K562 (cell line): ENCODE data around the gene ZNF541. TPM values are rescaled to one million over a fixed set of nuclear protein-coding genes. Genes with fewer than 3 reads are reported as not detected.
A peak's percentile ranks its signal among the peaks of the same experiment; 100 is the strongest.

ENCODE experiments used
- ATF1 ChIP-seq, 2 experiments: fragments of 450-650 bp in 1 of 2; IDR thresholded peaks; 2 replicates each; pipeline ENCODE4 v1.6.1; 2016; ENCODE audit warnings: missing compliant biosample characterization in 1 of 2, missing genetic modification characterization in 1 of 2
- C11orf30 ChIP-seq: fragments of 450-650 bp; IDR thresholded peaks from 2 replicates; pipeline ENCODE4 v1.6.1; 2016; ENCODE audit warnings: low read depth, mild to moderate bottlenecking
- CCNT2 ChIP-seq: IDR thresholded peaks from 2 replicates; pipeline ENCODE4 v1.6.1; 2011; ENCODE audit warnings: borderline replicate concordance, low read depth, mild to moderate bottlenecking, moderate library complexity, mixed read lengths, low read length; ENCODE audit not compliant: insufficient read length; ENCODE audit errors: extremely low read depth
- CREM ChIP-seq: IDR thresholded peaks from 2 replicates; pipeline ENCODE4 v1.6.1; 2014; ENCODE audit warnings: antibody characterized with exemption, low read depth
- DPF2 ChIP-seq: fragments of 450-650 bp; IDR thresholded peaks from 2 replicates; pipeline ENCODE4 v1.6.1; 2016
- ETV1 ChIP-seq: fragments of 450-650 bp; conservative IDR thresholded peaks from 2 replicates; pipeline ENCODE4 v1.6.1; 2016; ENCODE audit warnings: missing genetic modification characterization, control low read depth, low read depth, missing compliant biosample characterization
- HDAC1 ChIP-seq, 2 experiments: fragments of 450-650 bp; IDR thresholded peaks; 2 replicates each; pipeline ENCODE4 v1.6.1; 2016 to 2017; ENCODE audit warnings: inconsistent platforms in 1 of 2, mild to moderate bottlenecking in 1 of 2, moderate library complexity in 1 of 2
- PKNOX1 ChIP-seq: fragments of 450-650 bp; IDR thresholded peaks from 2 replicates; pipeline ENCODE4 v1.6.1; 2016
- PTBP1 ChIP-seq: fragments of 200-400 bp; formaldehyde crosslinking; IDR thresholded peaks from 2 replicates; pipeline ENCODE4 v1.6.1; 2017; ENCODE audit warnings: low read depth, low read length
- RBBP5 ChIP-seq: fragments of 200-600 bp; sonication (generic); IDR thresholded peaks from 2 replicates; pipeline ENCODE4 v1.6.1; 2012; ENCODE audit warnings: borderline replicate concordance, mild to moderate bottlenecking, low read length, control low read depth, inconsistent platforms; ENCODE audit not compliant: insufficient read depth, poor library complexity, severe bottlenecking
- SIN3A ChIP-seq, 2 experiments: fragments of 150-350 bp in 1 of 2; IDR thresholded peaks; 2 replicates each; pipeline ENCODE4 v1.6.1; 2011 to 2016; ENCODE audit warnings: borderline replicate concordance in 2 of 2, low read depth in 2 of 2, low read length in 2 of 2, mild to moderate bottlenecking in 2 of 2, moderate library complexity in 2 of 2; ENCODE audit not compliant: control insufficient read depth in 1 of 2
- SLC30A9 ChIP-seq: fragments of 250-450 bp; sonication (Bioruptor Pico); IDR thresholded peaks from 2 replicates; pipeline ENCODE4 v1.8.0; 2022; ENCODE audit warnings: mild to moderate bottlenecking, moderate library complexity
- SMARCA4 ChIP-seq: fragments of 450-650 bp; IDR thresholded peaks from 2 replicates; pipeline ENCODE4 v1.6.1; 2016
- ZNF143 ChIP-seq: sonication (generic); formaldehyde crosslinking; IDR thresholded peaks from 2 replicates; pipeline ENCODE4 v1.9.0; 2022; ENCODE audit warnings: mild to moderate bottlenecking, missing genetic modification reagents
- ZNF239 ChIP-seq: fragments of 250-450 bp; sonication (Bioruptor Pico); IDR thresholded peaks from 2 replicates; pipeline ENCODE4 v1.4.0; 2020; ENCODE audit warnings: mild to moderate bottlenecking
- ZNF263 ChIP-seq: sonication (generic); formaldehyde crosslinking; IDR thresholded peaks from 2 replicates; pipeline ENCODE4 v1.8.0; 2022; ENCODE audit warnings: mild to moderate bottlenecking, missing genetic modification reagents, borderline replicate concordance
- ZNF384 ChIP-seq: IDR thresholded peaks from 2 replicates; pipeline ENCODE4 v1.6.1; 2012; ENCODE audit warnings: low read depth, low read length, improper control_type of control experiment
- ZNF431 ChIP-seq: sonication (generic); formaldehyde crosslinking; IDR thresholded peaks from 2 replicates; pipeline ENCODE4 v1.8.0; 2022; ENCODE audit warnings: mild to moderate bottlenecking, missing genetic modification reagents
- ZNF57 ChIP-seq: fragments of 450-650 bp; formaldehyde crosslinking; IDR thresholded peaks from 2 replicates; pipeline ENCODE4 v1.4.0; 2020; ENCODE audit warnings: mild to moderate bottlenecking, moderate library complexity
- polyA plus RNA-seq, 8 experiments: library from polyadenylated mRNA; depleted of rRNA in 4 of 8; stranded (reverse) in 5 of 8; unstranded in 3 of 8; fragments of >200 nt; fragmentation: Nextera tagmentation in 2 of 8; fragmentation: Illumina TruSeq in 1 of 8; extraction: Ambion mirVana in 2 of 8; extraction: Trizol in 1 of 8; gene quantifications; 2 replicates each; pipeline versions ENCODE4 v1.2.1 to v1.2.3, GENCODE V29; 2011 to 2014; ENCODE audit warnings: inconsistent platforms in 1 of 8, missing spikeins in 1 of 8
- total RNA-seq, 7 experiments: library from RNA; depleted of rRNA in 6 of 7; stranded (reverse); fragments of >200 nt in 6 of 7; fragmentation: Illumina TruSeq in 2 of 7; extraction: Trizol in 2 of 7; gene quantifications; 2 replicates each; pipeline versions ENCODE4 v1.2.1 to v1.2.3, GENCODE V29; 2011 to 2021; ENCODE audit warnings: low replicate concordance in 1 of 7
- TF ChIP-seq, protein P1 (sequence below), 3 experiments: IDR thresholded peaks in 2 of 3; conservative IDR thresholded peaks in 1 of 3; 2 replicates each; pipeline ENCODE4 v1.5.1; 2011 to 2012; ENCODE audit warnings: low read length in 3 of 3, mild to moderate bottlenecking in 3 of 3, control low read depth in 2 of 3, improper control_type of control experiment in 1 of 3, inconsistent platforms in 1 of 3, low read depth in 1 of 3, mixed read lengths in 1 of 3, moderate library complexity in 1 of 3; ENCODE audit not compliant: insufficient read depth in 2 of 3
- TF ChIP-seq, protein P2 (sequence below): conservative IDR thresholded peaks from 2 replicates; pipeline ENCODE4 v1.6.1; 2011; ENCODE audit warnings: low read depth, mild to moderate bottlenecking, low read length; ENCODE audit not compliant: control insufficient read depth

ZNF541 gene
- total and polyA plus RNA-seq, 9 of the 15 experiments (the other 6 are each of a cell fraction or from before 2014, with no cell fraction given) = 0.04 to 0.11 (median 0.05) TPM; not detected in 1

DNA sequence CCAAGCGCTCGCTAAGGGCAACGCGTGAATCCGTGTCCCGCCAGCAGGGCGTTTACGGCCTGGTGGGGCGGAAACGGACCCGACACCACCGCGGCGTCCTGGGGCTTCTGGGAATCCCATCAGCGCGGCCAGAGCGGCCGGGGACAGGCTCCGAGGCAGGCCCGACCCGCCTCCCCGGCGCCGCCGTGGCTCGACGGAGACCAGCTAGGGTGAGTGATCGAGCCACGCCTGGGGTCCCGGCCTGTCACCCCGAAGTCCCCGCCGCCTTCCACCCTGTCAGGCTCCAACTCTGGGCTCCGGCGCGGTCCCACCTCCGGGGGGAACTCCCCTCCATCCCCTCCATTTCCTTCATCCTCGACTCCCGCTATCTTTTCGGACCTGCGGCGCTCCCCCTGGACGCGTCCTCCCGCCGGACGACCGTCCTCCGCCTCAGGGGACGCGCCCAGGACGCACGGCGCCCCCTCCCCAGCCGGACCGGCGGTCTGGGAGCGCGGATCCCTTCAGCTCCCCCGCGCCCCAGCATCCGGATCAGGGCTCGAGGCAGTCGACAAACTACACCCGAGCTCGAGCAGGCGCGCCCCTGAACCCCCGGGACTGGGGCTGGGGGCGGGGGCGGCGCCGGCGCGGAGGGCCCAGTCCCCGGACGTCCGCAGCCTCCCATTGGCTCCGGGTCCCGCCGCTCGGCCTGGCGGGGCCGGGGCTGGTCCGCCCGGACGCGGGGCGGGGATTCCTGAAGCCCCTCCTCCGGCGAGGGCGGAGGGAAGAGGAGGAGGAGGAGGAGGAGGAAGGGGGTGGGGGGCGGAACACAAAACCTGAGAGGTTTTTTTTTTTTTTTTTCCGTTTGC lies 35.3 kb upstream of the ZNF541 start (continued):
- TF ChIP-seq PKNOX1 (peak; percentile 97), ETV1 (tag) (peak; percentile 85), CREM (peak; percentile 12), ZNF431 (0 out of 2 replicates have a peak, but pooled peaks have one; percentile 30), SIN3A (IDR thresholded peaks at IDR 0.05; ENCODE audit: borderline replicate concordance in 2 of 2, control insufficient read depth in 1 of 2, low read depth in 2 of 2, low read length in 2 of 2) (peak; percentile 18 to 31; a peak in 2 of 4 replicates), ZNF57 (CRISPR knock-in tag) (no peak), ZNF143 (peak; percentile 62; the same call in 1 of the 2 replicates), RBBP5 (peak; percentile 88), SMARCA4 (no peak), PTBP1 (no peak), DPF2 (0 out of 2 replicates have a peak, but pooled peaks have one; percentile 20), ATF1 (CRISPR knock-in tag; IDR thresholded peaks at IDR 0.05) (no peak), ATF1 (tag; IDR thresholded peaks at IDR 0.05) (peak; percentile 72), ZNF384 (peak; percentile 91), HDAC1 (IDR thresholded peaks at IDR 0.05) (peak in 1 of 2 experiments; percentile 75; a peak in 1 of 4 replicates), SLC30A9 (CRISPR knock-in tag) (no peak), CCNT2 (peak; percentile 71), ZNF263 (CRISPR knock-in tag) (peak; percentile 87), C11orf30 (no peak), ZNF239 (CRISPR knock-in tag) (no peak)
- TF ChIP-seq, protein P1, sequence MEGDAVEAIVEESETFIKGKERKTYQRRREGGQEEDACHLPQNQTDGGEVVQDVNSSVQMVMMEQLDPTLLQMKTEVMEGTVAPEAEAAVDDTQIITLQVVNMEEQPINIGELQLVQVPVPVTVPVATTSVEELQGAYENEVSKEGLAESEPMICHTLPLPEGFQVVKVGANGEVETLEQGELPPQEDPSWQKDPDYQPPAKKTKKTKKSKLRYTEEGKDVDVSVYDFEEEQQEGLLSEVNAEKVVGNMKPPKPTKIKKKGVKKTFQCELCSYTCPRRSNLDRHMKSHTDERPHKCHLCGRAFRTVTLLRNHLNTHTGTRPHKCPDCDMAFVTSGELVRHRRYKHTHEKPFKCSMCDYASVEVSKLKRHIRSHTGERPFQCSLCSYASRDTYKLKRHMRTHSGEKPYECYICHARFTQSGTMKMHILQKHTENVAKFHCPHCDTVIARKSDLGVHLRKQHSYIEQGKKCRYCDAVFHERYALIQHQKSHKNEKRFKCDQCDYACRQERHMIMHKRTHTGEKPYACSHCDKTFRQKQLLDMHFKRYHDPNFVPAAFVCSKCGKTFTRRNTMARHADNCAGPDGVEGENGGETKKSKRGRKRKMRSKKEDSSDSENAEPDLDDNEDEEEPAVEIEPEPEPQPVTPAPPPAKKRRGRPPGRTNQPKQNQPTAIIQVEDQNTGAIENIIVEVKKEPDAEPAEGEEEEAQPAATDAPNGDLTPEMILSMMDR (IDR thresholded peaks at IDR 0.05 in 2 of 3, conservative IDR thresholded peaks at IDR 0.05 in 1 of 3; ENCODE audit: insufficient read depth in 2 of 3, low read depth in 1 of 3, low read length in 3 of 3) = peak; percentile 13 to 40 (median 36); a peak in 3 of 6 replicates
- TF ChIP-seq, protein P2, sequence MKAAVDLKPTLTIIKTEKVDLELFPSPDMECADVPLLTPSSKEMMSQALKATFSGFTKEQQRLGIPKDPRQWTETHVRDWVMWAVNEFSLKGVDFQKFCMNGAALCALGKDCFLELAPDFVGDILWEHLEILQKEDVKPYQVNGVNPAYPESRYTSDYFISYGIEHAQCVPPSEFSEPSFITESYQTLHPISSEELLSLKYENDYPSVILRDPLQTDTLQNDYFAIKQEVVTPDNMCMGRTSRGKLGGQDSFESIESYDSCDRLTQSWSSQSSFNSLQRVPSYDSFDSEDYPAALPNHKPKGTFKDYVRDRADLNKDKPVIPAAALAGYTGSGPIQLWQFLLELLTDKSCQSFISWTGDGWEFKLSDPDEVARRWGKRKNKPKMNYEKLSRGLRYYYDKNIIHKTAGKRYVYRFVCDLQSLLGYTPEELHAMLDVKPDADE = peak; percentile 56; the same call in 1 of the 2 replicates
